ENCODE data around the gene ZNHIT1.
A peak's percentile ranks its signal among the peaks of the same experiment; 100 is the strongest.
"Not testable (repeated sequence)": the region's sequence is repeated elsewhere in the genome, so short reads cannot be mapped to it uniquely, and the experiment has no call there.

ZNHIT1 gene

DNA sequence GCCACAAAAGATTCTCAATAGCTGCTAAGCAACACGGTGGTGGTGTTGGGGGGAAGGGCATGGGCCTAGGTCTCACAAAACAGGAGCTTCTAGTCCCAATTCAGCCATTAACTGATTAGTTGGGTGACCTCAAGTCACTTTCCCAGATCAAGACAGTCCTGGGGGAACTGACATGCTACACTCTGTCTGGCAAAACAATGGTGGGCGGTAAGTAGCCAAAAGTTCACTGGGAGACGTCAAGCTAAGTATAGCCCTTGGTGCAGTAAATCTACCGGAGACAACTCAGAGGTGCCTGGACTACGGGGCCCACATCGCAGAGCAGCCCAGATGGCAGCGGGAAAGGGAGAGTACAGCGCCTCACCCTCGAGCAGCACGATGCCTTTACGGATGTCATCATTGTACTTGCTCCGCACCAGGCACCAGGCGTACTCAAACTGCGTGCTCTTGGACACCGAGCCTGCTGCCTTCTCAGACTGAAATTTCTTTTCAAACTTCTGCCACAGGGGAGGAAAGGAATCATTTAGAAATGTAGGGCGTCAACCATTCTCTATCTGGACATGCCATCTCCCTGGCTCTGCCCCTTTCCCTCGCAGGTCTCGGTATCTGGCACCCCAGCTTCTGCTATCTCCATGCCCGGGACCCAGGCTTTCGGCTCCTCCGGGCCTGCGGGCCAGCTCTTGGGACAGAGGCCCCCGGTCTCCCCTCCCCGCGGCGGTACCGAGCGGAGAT, 25.8 kb downstream of the ZNHIT1 start:
- DNase-seq, result no peak

- DNase-seq, result peak; percentile 78 to 92 (median 88)
These were observed 26.6 kb downstream of the ZNHIT1 start, which contains the start of gene FIS1 for GRCh38 chr7:101244375-101245146. FIS1 (minus strand) TSS chr7:101245081; CDS start chr7:101245004, 77 bp downstream.

DNA sequence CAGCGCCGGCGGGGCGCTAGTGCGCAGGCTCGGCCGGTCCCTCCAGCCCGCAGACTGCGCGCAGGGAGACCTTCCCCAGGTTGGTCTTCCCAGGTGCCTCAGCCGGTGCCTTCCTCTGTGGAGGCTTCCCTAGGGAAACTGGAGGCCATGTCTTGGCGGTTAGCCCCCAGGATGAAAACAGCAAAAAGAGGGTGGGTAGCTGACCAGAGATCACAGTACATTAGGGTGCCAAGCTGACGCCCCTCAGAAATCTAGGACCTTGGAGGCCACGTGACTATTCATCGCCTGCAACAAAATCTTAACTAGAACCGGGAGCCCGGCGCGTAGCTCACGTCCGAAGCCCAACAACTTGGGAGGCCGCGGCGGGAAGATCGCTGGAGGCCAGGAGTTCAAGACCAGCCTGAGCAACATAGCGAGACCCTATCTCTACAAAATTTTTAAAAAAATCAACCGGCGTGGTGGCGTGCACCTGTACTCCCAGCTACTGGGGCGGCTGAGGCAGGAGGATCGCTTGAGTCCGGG, 27.2 kb downstream of the ZNHIT1 start:
- DNase-seq, result no peak

- DNase-seq, result no peak
These were observed 30.3 kb downstream of the ZNHIT1 start for GRCh38 chr7:101248276-101248675.

GRCh38 chr7:101250324-101250723, 32.4 kb downstream of the ZNHIT1 start:
- DNase-seq, result no peak

DNA sequence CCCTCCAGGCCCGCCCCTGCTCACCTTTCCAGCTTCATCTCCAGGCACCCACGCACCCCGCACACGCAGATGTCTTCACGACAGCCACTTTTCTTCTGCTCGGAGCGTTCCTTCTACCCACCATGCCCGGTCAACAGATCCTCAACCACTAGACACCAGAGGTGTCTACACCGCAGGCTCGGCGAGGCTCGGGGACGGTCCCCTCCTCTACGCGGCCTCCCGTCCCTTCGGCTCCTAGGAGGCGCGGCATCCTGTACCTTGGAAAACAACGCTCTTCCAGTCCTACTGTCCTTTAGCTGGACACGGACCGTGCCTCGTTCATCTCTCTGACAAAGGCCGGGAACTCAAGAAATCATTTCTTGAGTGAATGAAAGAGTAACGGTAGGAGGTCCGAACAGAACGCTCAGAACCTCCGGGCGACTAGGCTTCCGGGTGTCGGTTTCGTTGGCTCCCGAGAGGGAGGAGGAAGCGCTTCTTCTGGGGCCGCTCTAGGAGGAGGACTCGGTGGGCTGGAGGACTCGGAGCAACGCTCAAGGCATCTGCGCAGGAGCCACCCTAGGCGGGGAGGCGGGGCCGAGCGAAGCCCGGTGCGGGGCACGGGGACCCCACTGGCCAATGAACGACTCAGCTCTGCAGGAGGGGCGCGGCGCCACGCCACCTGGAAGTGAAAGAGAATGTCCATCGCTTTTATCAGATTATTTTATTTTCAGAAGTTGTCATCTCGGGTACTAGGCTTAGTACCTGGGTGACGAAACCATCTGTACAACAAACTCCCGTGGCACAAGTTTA, 34.1 kb downstream of the ZNHIT1 start:
- DNase-seq, result peak; percentile 94 to 99 (median 96)

GRCh38 chr7:101253199-101253598, 35.2 kb downstream of the ZNHIT1 start:
- not testable (repeated sequence) for DNase-seq

DNA sequence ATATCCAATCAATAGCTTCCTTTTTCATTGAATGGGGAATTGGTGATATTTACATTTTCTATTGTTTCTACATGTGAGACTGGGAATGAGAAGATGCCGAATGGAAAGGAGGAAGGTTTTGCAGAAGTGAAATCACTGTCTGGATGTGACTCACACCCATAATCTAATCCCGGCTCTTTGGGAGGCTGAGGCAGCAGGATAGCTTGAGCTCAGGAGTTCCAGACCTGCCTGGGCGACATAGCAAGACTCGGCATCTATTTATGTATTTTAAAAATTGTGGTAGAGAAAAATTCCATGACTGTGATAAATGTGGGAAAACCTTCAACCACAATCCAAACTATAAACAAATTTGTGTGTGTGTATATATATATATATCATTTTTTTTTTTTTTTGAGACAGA, 37.8 kb downstream of the ZNHIT1 start:
- no peak for DNase-seq

- DNase-seq, result no peak
These were observed 40.3 kb downstream of the ZNHIT1 start for GRCh38 chr7:101258243-101258731.

GRCh38 chr7:101264102-101264706, 46.2 kb downstream of the ZNHIT1 start:
- not testable (repeated sequence) for DNase-seq

DNA sequence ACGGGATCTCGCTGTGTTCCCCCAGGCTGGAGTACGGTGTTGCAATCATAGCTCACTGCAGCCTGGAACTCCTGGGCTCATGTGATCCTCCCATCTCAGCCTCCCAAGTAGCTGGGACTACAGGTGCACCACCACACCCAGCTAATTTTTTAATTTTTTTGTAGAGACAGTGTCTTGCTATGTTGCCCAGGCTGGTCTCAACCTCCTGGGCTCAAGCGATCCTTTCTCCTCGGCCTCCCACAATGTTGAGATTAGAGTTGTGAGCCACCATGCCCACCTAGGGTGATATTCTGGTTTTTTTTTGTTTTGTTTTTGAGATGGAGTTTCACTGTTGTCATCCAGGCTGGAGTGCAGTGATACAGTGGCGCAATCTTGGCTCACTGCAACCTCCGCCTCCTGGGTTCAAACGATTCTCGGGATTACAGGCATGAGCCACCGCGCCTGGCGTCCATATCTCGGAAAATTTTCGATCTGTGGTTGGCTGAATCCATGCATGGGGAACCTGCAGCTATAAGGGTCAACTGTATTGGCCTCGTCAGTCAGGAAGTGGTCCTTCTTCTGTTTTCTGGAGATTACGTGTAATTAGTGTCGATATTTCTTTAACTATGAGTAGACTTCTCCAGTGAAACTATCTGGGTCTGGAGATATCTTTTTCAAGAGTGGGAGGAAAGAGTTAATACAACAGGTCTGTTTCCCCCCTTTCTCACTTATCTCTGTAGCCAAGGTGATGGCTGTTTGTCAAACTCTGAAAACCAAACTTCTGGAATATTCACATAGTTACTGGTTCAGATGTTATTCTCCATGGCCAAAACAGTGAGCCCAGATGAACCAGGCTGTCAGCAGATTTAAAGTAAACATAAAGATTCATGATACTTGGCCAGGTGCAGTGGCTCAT, 47.9 kb downstream of the ZNHIT1 start:
- DNase-seq, result no peak

DNA sequence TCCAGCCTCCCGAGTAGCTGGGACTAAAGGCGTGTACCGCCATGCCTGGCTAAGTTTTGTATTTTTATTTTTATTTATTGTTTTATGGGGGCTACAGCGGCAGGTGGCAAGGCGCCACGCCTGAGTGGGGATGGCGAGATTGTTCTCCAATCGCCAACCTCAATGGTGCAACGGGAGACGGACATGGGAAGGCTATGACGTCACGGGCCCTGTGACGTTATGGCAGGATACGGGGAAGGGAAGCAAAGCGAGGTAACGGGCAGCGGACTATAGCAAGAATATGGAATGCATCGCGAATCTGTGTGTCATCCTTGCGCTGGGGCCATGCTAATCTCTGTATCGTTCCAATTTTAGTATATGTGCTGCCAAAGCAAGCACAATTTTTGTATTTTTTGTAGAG, 51.7 kb downstream of the ZNHIT1 start:
- no peak for DNase-seq

DNA sequence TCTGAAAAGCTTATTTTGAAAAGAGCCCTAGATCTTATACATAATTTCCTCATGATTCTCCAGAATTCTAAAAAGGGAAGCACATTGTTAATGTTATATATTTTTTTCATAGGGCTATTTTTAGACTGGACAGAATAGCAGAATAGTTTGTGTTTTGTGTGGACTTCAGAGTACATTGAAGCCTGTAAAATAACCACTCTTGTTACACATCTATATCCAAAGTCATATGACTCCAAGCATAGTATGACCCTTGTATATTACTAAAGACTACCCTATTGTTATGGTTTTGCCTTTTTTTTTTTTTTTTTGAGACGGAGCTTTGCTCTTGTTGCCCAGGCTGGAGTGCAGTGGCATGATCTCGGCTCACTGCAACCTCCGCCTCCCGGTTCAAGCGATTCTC, 53.1 kb downstream of the ZNHIT1 start:
- DNase-seq, result no peak

DNA sequence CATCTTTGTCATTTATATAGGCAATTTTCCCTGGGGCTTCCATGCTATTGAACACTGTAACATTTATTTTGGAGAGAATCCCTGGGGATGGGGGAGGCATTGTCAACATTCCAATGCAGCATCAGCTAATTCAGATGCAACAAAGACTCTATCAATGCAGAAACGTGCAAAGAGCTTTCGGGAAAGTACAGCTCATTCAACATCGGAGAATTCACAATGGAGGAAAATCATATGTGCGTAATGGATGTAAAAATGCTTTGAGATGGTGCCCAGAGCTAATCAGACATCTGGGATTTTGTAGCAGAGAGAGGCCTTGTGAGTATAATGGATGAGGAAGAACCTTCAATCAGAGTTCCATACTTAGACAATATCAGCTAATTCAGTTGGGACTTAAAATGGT, 55.2 kb downstream of the ZNHIT1 start:
- DNase-seq, result no peak
